ENCODE measurements around the gene SOX12. TPM values are rescaled to one million over a fixed set of nuclear protein-coding genes. Genes with fewer than 3 reads are reported as not detected.

Gene SOX12
- total and polyA plus RNA-seq, 4 donors: 0.67 to 4.2 (median 1.7) TPM

DNA sequence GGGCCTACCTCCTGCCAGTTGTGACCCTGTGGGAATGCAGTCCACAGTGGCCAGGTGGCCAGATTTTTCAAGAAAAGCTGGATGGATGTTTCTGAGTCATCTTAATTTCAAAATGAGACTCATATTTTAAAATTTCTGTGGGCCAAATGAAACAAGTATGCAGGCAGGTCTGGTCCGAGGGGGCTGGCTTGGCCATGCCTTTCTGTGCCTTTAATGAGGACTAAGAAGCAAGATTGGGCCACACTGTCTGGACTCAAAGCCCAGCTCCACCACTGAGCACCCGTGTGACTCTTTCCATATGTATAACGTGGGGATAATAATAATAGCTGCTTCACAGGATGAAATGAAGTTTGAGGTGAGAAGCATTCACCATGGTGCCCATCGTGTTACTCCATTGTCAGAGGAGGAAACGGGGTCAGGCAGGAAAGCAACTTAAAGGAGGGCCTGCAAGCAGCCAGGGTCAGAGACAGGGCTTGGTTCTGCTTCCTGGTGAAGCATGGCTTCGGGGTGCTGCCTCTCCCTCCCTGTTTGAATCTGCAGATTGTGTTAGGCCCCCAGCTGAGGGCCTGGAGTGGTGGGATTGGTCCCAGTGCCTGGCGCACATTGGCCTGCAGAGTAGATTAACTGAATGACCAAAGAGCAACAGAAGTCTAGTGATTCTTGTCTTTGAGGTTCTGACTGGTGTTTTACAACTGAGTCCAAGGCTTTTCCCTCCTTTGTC is 3.8 kb downstream of the SOX12 start:
- WGBS: 78% methylated on average over 7 of the region's 7 CpGs
- DNase-seq (ENCODE audit: low spot score): no peak
- Histone ChIP-seq H3K9me3 (ENCODE audit: control insufficient read depth in 4 of 4, low read length in 3 of 4) (no peaks in the 10 kb centered on the region), H3K4me3 (ENCODE audit: low read depth in 1 of 3, low read length in 3 of 3) (no peak overlapping the region), H3K27me3 (ENCODE audit: control insufficient read depth in 4 of 4, insufficient read depth in 4 of 4, low read length in 3 of 4) (no peaks in the 10 kb centered on the region), H3K4me1 (ENCODE audit: control insufficient read depth in 4 of 4, insufficient read depth in 4 of 4, low read length in 3 of 4) (peaks cover 5 to 31% (median 16%) of the 10 kb centered on the region in 4 donors), H3K9ac (ENCODE audit: low read depth in 1 of 2, low read length in 2 of 2) (no peak overlapping the region), H3K27ac (ENCODE audit: low read depth in 1 of 2, low read length in 2 of 2) (no peak overlapping the region), H3K36me3 (ENCODE audit: control insufficient read depth in 4 of 4, insufficient read depth in 3 of 4, low read depth in 1 of 4, low read length in 3 of 4) (no peaks in the 10 kb centered on the region)
- TF ChIP-seq HNF4G (IDR thresholded peaks at IDR 0.05) (no peak), SP1 (IDR thresholded peaks at IDR 0.05) (no peak), YY1 (IDR thresholded peaks at IDR 0.05) (no peak), RXRA (IDR thresholded peaks at IDR 0.05) (no peak), FOXA1 (IDR thresholded peaks at IDR 0.05) (no peak), EGR1 (IDR thresholded peaks at IDR 0.05; ENCODE audit: low read depth in 2 of 2) (no peak), TAF1 (conservative IDR thresholded peaks at IDR 0.05) (no peak)
- TF ChIP-seq, protein P1, sequence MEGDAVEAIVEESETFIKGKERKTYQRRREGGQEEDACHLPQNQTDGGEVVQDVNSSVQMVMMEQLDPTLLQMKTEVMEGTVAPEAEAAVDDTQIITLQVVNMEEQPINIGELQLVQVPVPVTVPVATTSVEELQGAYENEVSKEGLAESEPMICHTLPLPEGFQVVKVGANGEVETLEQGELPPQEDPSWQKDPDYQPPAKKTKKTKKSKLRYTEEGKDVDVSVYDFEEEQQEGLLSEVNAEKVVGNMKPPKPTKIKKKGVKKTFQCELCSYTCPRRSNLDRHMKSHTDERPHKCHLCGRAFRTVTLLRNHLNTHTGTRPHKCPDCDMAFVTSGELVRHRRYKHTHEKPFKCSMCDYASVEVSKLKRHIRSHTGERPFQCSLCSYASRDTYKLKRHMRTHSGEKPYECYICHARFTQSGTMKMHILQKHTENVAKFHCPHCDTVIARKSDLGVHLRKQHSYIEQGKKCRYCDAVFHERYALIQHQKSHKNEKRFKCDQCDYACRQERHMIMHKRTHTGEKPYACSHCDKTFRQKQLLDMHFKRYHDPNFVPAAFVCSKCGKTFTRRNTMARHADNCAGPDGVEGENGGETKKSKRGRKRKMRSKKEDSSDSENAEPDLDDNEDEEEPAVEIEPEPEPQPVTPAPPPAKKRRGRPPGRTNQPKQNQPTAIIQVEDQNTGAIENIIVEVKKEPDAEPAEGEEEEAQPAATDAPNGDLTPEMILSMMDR (IDR thresholded peaks at IDR 0.05; ENCODE audit: low read depth, low read length, missing input control): no peak
- TF ChIP-seq, protein P2, sequence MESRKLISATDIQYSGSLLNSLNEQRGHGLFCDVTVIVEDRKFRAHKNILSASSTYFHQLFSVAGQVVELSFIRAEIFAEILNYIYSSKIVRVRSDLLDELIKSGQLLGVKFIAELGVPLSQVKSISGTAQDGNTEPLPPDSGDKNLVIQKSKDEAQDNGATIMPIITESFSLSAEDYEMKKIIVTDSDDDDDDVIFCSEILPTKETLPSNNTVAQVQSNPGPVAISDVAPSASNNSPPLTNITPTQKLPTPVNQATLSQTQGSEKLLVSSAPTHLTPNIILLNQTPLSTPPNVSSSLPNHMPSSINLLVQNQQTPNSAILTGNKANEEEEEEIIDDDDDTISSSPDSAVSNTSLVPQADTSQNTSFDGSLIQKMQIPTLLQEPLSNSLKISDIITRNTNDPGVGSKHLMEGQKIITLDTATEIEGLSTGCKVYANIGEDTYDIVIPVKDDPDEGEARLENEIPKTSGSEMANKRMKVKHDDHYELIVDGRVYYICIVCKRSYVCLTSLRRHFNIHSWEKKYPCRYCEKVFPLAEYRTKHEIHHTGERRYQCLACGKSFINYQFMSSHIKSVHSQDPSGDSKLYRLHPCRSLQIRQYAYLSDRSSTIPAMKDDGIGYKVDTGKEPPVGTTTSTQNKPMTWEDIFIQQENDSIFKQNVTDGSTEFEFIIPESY (IDR thresholded peaks at IDR 0.05): no peak

DNA sequence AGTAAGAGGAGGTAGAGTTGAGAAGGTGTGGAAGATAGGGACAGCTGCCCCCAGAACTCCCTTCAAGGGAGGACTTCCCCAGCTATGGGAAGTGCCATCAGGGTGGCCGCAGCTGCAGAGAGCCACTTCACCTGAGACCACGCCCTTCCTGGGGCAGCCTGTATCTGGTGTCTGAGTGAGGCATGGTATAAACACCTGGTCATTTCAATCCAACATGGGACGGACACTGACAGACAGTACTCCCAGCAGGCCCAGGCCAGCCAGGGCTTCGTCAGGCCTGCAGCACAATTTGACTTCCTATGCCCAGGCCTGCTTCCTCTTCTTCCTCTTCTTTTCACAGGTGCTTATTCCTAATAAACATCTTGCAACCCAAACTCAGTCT is 4.5 kb downstream of the SOX12 start:
- WGBS: 85% methylated on average over 4 of the region's 4 CpGs
- H3K36me3 ChIP-seq (ENCODE audit: control insufficient read depth in 4 of 4, insufficient read depth in 3 of 4, low read depth in 1 of 4, low read length in 3 of 4): no peaks in the 10 kb centered on the region
- TF ChIP-seq, protein P3, sequence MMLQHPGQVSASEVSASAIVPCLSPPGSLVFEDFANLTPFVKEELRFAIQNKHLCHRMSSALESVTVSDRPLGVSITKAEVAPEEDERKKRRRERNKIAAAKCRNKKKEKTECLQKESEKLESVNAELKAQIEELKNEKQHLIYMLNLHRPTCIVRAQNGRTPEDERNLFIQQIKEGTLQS (IDR thresholded peaks at IDR 0.05): no peak
- TF ChIP-seq GABPA (IDR thresholded peaks at IDR 0.05 in 1 of 2, conservative IDR thresholded peaks at IDR 0.05 in 1 of 2) (no peak), RXRA (IDR thresholded peaks at IDR 0.05) (no peak), HNF4G (IDR thresholded peaks at IDR 0.05) (no peak), FOXA1 (IDR thresholded peaks at IDR 0.05) (no peak), EGR1 (IDR thresholded peaks at IDR 0.05; ENCODE audit: low read depth in 2 of 2) (no peak)
- TF ChIP-seq, protein P4, sequence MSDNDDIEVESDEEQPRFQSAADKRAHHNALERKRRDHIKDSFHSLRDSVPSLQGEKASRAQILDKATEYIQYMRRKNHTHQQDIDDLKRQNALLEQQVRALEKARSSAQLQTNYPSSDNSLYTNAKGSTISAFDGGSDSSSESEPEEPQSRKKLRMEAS (IDR thresholded peaks at IDR 0.05): no peak
- TF ChIP-seq, protein P2 (IDR thresholded peaks at IDR 0.05): no peak
- no peaks in the 10 kb centered on the region for H3K9me3 ChIP-seq (ENCODE audit: control insufficient read depth in 4 of 4, low read length in 3 of 4)
- H3K9ac ChIP-seq (ENCODE audit: low read depth in 1 of 2, low read length in 2 of 2): no peak overlapping the region
- no peak overlapping the region for H3K27ac ChIP-seq (ENCODE audit: low read depth in 1 of 2, low read length in 2 of 2)
- H3K4me3 ChIP-seq (ENCODE audit: low read depth in 1 of 3, low read length in 3 of 3): no peak overlapping the region
- no peaks in the 10 kb centered on the region for H3K27me3 ChIP-seq (ENCODE audit: control insufficient read depth in 4 of 4, insufficient read depth in 4 of 4, low read length in 3 of 4)
- H3K4me1 ChIP-seq (ENCODE audit: control insufficient read depth in 4 of 4, insufficient read depth in 4 of 4, low read length in 3 of 4): peaks cover 5 to 24% (median 11%) of the 10 kb centered on the region in 4 donors
- no peak for DNase-seq (ENCODE audit: low spot score)

All from liver (tissue), 9 donors.